Measurements from ENCODE around the gene TOMM40L.
"Not testable (repeated sequence)": the region's sequence is repeated elsewhere in the genome, so short reads cannot be mapped to it uniquely, and the experiment has no call there.

The TOMM40L gene

DNA sequence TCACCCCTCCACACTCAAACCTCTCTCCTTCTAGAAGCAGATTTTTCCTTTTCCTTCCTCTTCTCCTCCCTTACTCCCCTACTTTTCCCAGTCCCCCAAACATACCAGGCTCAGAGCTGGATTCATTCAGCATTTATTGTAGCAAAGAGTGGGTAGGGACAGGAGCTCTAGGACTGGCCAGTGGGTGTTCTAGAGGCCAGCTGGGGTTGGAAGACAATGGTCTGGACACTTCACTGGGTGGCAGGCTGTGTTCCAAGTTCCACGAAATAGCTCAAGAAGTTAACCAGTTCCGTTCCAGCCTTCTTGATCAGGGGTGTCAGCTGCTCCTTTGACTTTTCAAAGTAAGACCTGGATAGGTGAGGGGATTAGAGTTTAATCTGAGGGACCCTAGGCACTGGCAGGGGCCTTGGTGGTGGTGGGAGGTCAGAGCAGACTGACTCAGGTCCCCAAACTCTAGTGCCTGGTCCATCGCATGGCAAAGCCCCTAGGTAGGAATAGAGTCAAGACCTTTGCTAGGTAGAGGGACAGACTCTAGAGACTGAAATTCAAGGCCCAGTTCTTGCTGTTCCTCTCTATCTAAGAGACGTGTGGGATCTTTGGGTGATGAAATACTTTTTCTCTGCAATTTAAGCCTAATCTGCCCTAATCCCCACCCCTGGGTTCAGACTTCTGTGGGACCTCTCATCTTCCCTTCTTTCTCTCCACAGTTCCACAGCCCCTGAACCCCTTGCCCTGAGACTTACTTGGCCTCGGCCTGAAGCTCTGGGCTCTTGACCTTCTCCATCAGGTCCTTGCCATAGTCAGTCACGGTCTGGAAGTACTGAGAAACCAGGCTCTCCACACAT, 3.5 kb upstream of the TOMM40L start:
- no peak for DNase-seq

DNA sequence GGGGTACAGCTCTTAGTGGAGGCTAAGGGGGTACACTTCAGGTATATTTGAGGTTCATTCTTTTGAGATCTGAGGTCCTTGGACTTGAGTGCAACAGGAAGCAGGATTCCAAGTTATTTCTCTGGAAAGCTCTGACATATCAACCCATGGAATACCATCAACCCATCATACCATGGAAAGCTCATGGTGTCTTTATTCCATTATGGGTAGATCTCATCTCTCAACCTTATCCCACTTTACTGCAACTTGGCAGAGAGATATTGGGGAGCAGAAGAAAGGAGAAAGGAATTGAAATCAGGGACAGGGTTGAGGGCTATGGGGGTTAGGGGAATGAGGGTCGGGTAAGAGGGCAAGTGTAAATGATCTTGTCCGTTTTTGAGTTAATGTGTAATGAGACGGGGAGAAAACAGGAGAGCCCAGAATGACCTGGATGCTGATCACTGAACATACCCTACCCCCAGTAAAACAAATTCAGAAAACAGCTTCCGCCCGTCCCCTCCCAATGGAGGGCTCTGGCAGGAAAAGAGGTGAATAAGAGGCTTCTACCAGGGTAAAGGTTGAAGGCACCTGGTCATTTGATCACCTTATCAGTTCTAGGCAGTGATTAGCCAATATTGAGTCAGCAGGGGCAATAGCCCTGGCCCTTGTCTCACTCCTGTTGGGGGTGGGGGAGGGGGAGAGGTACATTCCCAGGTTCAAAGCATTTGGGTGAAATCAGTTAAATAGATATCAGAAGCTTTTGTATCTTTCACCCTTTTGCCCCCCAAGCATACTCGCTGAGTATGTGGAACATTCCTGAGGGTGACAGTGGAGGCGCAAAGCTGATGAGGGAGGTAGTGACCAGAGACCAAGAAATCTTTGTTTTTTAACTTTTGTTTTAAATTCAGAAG, 1.8 kb upstream of the TOMM40L start:
- no peak for DNase-seq

- not testable (repeated sequence) for DNase-seq
Observed at GRCh38 chr1:161224695-161225087, 1.2 kb upstream of the TOMM40L start.

DNA sequence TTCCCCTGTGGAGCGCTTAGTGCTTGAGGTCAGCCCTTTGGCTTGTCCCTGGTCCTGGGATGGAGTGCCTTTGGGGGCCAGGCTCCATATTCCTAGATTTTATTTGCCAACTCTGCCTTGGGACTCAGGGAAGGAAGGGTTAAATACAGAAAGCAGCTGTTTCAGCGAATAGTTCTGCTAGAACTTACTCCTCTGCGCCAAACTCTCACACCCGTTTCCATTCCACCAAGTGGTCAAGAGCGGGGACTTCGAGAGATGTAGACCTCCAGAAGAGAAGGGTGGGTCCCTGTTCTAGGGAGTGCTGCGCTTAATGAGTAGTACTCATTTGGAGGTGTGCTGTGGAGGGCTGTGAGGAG, 704 bp upstream of the TOMM40L start:
- no peak for DNase-seq

- peak; percentile 7 for DNase-seq
Observed at GRCh38 chr1:161226320-161226711, 456 bp downstream of the TOMM40L start.

DNA sequence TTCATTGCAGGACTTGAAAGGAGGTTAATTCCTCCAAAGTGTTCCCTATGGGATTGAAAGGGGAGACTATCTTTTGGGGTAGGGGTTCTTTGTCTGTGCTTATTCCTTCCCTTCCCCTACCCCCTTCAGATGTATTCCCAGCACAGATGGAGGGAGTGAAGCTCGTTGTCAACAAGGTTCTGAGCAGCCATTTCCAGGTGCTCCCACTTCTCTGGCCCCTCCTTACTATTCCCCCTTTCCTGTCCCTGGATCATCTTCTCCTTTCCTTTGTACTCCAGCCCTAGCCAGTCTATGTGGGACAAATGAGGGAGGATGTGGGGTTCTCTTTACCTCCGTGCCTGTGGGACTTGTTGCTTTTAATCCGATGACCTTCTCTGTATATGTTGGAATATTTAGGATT, 899 bp downstream of the TOMM40L start:
- DNase-seq: no peak

- peak; percentile 83 for DNase-seq
Observed at GRCh38 chr1:161227196-161227871, 1.5 kb downstream of the TOMM40L start.

DNA sequence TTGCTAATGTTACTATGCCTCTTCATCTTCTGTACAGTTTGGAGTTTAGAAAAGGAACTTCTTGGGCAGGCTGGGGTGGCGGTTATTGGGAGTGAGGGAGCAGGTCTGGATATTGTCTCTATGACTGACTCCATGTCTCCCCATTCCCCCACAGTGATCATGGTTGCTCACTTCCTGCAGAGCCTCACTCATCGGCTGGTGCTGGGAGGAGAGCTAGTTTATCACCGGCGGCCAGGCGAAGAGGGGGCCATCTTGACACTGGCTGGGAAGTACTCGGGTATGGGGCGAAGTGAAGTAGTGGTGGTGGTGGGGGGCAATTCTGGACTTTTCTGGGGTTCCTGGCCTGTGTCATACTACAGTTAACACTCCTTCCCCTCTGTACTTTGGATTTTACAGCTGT, 2.2 kb downstream of the TOMM40L start:
- DNase-seq: no peak

GRCh38 chr1:161229896-161230295, 4.0 kb downstream of the TOMM40L start:
- no peak for DNase-seq

DNA sequence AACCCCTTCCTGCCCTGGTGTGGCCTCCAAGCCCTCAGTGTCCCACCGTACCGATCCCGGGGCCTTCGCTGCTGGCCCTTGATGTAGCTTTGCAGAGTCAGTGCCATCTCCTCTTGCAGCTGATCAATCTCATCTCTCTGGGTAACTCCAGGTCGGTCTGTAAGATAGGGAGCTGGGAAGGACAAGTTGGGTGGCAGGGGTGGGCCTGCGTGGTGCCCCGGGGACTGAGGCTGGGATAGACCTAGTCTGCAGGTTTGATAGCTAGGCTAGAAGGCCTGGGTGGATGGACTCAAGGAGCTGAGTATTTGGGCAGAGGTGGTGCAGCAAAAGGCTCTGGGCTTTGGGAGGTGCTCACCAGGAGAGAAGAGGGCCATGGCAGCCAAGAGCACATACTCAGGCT, 4.9 kb downstream of the TOMM40L start:
- DNase-seq: no peak

DNA sequence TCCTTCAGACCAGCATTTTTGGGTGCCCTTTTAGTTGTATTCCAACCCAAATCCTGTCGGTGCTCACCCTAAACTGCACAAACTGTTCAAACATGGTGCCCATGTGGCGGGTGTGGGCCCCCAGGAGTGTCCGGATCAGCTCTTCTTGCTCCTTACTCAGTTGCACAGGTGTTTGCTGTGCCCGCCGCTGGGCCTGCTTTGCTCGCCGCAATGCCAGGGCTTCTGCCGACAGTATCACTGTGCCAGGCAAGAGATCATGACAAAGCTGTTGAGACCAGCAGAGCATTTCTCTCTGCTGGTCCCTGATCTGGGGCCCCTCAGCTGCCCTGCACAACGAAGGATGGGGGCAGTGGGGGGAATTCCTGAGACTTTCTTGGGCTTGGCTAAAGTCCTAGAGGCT, 7.2 kb downstream of the TOMM40L start:
- no peak for DNase-seq

GRCh38 chr1:161235957-161236775, 10.3 kb downstream of the TOMM40L start:
- no peak for DNase-seq

DNA sequence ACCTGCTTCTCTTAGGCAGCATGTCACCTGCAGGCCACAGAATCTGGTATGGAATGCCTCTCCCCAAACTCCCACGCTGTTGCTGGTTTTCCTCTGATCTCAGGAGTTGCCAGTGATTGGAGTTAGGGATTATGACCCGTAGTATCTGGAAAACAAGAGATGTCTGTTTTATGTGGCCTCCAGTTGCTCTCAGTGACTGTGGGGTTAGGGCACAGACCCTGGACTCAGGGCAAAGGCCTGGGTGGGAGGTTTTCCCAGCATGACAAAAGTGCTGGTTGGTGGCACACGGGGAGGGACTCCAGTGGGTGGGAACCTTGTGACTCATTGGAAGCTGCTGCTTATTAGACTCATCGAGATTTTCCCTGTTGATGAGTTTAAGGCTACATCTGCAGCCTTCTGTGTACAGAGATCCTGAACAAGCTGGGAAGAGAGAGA, 12.2 kb downstream of the TOMM40L start, which contains the start of gene NR1I3:
Gene NR1I3 (minus strand): TSS at position 165 of the 435 bp plus-strand sequence. CDS start 1,638 bp downstream, outside the sequence.
- no peak for DNase-seq

GRCh38 chr1:161241682-161242081, 15.8 kb downstream of the TOMM40L start:
- DNase-seq: no peak

DNA sequence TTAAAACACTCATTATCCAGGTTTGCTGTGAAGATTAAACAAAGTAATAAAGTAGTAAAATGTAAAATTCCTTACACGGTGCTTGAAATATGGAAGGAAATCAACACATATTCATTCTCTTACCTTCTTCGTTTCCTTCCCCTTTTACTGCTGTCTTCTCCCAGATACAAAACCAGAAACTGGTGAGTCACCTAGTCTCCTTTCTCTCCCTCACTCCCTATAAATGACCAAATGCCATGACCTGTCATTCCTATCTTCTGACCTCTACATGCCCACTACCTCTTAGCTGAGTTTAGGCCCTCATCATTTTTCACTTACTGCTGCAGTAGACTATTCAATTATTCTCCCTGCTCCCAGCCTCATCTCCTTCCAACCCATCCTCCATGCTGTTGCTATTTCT, 16.5 kb downstream of the TOMM40L start:
- no peak for DNase-seq

DNA sequence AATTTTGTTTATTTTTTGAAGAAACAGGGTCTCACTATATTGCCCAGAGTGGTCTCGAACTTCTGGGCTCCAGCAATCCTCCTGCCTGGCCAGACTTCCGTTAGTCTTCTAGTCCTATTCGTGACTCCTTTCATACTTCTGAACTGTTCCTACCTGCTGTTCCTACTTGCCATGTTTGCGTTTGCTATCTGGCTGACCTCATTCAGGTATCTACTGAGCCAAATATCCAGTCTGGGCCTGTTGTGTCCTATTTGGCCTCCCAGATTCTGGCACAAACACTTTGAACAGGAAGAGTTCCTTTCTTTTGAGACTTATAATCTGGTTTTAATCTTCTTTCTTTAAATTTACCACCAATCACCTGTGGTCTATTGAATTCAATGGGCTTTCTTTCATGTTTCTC, 19.0 kb downstream of the TOMM40L start:
- no peak for DNase-seq

DNA sequence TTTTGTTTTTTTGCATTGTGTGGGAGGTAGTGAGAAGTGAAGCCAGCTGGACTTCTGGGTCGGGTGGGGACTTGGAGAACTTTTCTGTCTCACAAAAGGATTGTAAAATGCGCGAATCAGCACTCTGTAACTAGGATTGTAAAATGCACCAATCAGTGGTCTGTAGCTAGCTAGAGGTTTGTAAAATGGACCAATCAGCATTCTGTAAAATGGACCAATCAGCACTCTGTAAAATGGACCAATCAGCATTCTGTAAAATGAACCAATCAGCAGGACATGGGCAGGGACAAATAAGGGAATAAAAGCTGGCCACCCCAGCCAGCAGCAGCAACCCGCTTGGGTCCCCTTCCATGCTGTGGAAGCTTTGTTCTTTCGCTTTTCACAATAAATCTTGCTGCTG, 24.2 kb downstream of the TOMM40L start:
- not testable (repeated sequence) for DNase-seq

DNA sequence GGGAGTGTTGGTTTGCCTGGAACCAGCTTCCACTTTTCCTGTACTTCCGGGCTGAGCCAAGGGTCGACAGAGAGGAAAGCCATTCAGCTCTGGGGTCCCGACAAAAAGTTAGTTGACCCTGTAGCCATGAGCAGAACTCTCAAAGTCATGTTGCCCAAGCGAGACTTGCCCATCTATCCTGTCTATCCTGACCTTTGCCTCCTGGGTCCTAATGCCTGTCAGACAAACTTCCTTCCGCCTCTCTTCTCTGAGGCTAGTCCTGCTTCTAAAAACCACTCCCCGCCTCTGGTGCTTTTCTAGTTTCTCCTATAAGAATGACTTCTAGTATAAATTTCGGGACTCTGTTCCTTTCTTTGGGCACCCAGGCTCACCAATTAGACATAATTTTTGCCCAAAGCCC, 25.0 kb downstream of the TOMM40L start:
- DNase-seq: no peak

DNA sequence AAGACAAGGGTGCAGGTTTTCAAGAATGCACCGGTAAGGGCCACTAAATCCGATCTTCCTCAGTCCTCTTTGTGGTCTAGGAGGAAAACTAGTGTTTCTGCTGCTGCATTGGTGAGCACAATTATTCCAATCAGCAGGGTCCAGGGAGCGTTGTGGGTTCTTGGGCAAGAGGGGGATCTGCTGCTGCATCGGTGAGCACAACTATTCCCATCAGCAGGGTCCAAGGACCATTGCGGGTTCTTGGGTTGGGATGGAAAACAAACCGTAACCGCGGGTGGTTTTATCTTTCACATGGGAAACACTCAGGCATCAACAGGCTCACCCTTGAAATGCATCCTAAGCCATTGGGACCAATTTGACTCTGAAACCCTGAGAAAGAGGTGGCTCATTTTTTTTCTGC, 25.7 kb downstream of the TOMM40L start:
- no peak for DNase-seq

GRCh38 chr1:161255302-161255701, 29.4 kb downstream of the TOMM40L start:
- DNase-seq: not testable (repeated sequence)

- DNase-seq: not testable (repeated sequence)
Observed at GRCh38 chr1:161255955-161256520, 30.2 kb downstream of the TOMM40L start.

DNA sequence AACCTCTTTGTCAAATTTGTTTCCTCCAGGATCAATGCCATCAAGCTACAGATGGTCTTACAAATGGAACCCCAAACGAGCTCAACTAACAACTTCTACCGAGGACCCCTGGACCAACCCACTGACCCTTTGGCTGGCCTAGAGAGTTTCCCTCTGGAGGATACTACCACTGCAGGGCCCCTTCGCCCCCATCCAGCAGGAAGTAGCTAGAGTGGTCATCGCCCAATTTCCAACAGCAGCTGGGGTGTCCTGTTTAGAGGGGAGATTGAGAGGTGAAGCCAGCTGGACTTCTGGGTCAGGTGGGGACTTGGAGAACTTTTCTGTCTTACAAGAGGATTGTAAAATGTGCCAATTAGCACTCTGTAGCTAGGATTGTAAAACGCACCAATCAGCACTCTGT, 31.2 kb downstream of the TOMM40L start:
- DNase-seq: not testable (repeated sequence)

Measured in NCI-H510A treated with DMSO at 0.1 percent for 48 hours (cell line).